ENCODE results near the gene CITED2. TPM values are rescaled to one million over a fixed set of nuclear protein-coding genes. Genes with fewer than 3 reads are reported as not detected.

The CITED2 gene
- total and polyA plus RNA-seq, 2 experiments from 2014 or later: 26.6 to 76.9 TPM

DNA sequence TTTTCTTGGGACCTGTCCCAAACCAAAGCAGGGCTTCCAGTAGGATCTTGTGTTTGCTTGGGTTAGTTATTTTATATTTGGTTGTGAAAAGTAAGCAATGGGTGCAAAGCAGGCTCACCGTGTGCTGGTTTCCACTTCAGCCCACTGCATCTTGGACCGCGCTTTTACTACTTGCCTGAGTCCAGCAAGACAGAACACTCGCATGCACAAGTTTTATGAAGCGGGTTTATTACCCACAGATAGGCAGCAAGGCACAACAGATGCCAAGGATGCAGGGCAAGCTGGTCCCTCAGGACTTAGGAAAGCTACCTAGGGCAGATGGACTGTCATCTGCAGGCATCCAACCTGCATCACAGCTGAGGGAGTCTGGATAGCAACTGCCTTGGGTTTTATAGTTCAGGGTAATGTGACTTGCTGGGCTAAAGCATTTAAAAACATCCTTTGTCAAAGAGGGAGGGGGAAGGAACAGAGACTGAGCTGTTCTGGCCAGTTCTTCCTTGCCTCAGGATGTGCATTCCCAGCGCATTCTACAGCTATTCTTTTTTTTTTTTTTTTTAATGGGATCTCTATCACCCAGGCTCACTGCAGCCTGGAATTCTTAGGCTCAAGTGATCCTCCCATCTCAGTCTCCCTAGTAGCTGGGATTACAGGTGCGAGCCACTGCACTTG is 18.5 kb downstream of the CITED2 start:
- no peaks in the 10 kb centered on the region for H3K36me3 Mint-ChIP-seq (ENCODE audit: low read depth)
- no peak overlapping the region for H3K27ac Mint-ChIP-seq
- Histone ChIP-seq H3F3A (replicated peaks; ENCODE audit: low read depth) (no peaks in the 10 kb centered on the region), H3K4me2 (no peak overlapping the region), H3K79me2 (replicated peaks; ENCODE audit: insufficient read depth) (no peaks in the 10 kb centered on the region), H3K4me1 (ENCODE audit: insufficient read depth) (no peaks in the 10 kb centered on the region), H3K4me3 (no peak overlapping the region), H3K9me2 (ENCODE audit: insufficient read depth) (no peaks in the 10 kb centered on the region), H4K20me1 (replicated peaks; ENCODE audit: insufficient read depth) (no peaks in the 10 kb centered on the region), H3K36me3 (ENCODE audit: insufficient read depth) (no peaks in the 10 kb centered on the region), H3K27me3 (ENCODE audit: insufficient read depth) (no peaks in the 10 kb centered on the region), H3K27ac (ENCODE audit: low read depth) (no peak overlapping the region), H2AFZ (peak overlapping the region; percentile 56; the same call in 1 of the 2 replicates)
- DNase-seq (ENCODE audit: low spot score): no peak
- no peak overlapping the region for H3K4me3 Mint-ChIP-seq
- ATAC-seq: no peak
- H3K4me1 Mint-ChIP-seq: no peaks in the 10 kb centered on the region
- H3K9me3 Mint-ChIP-seq: no peaks in the 10 kb centered on the region
- peaks cover under 1% of the 10 kb centered on the region for H3K27me3 Mint-ChIP-seq (ENCODE audit: insufficient read depth, low read depth, poor library complexity)
- TF ChIP-seq STAT1 (IDR thresholded peaks at IDR 0.05; ENCODE audit: unreplicated experiment): no peak
- TF ChIP-seq REST (IDR thresholded peaks at IDR 0.05; ENCODE audit: unreplicated experiment): no peak
- TF ChIP-seq ZNF331 (CRISPR knock-in tag; IDR thresholded peaks at IDR 0.05; ENCODE audit: low read depth): no peak
- TF ChIP-seq CREB1 (CRISPR knock-in tag; IDR thresholded peaks at IDR 0.05; ENCODE audit: low read depth): no peak
- no peak for TF ChIP-seq POLR2AphosphoS5 (IDR thresholded peaks at IDR 0.05; ENCODE audit: low read depth)
- TF ChIP-seq EZH2phosphoT487 (IDR thresholded peaks at IDR 0.05; ENCODE audit: unreplicated experiment): no peak
- no peak for TF ChIP-seq NANOG (IDR thresholded peaks at IDR 0.05; ENCODE audit: borderline replicate concordance)
- no peak for TF ChIP-seq ZNF114 (CRISPR knock-in tag; IDR thresholded peaks at IDR 0.05)
- no peak for TF ChIP-seq ZNF462 (CRISPR knock-in tag; IDR thresholded peaks at IDR 0.05)
